ENCODE data around the gene OBSL1.

- TF ChIP-seq, protein P1, sequence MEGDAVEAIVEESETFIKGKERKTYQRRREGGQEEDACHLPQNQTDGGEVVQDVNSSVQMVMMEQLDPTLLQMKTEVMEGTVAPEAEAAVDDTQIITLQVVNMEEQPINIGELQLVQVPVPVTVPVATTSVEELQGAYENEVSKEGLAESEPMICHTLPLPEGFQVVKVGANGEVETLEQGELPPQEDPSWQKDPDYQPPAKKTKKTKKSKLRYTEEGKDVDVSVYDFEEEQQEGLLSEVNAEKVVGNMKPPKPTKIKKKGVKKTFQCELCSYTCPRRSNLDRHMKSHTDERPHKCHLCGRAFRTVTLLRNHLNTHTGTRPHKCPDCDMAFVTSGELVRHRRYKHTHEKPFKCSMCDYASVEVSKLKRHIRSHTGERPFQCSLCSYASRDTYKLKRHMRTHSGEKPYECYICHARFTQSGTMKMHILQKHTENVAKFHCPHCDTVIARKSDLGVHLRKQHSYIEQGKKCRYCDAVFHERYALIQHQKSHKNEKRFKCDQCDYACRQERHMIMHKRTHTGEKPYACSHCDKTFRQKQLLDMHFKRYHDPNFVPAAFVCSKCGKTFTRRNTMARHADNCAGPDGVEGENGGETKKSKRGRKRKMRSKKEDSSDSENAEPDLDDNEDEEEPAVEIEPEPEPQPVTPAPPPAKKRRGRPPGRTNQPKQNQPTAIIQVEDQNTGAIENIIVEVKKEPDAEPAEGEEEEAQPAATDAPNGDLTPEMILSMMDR (conservative IDR thresholded peaks at IDR 0.05 in 1 of 2, IDR thresholded peaks at IDR 0.05 in 1 of 2; ENCODE audit: extremely low read depth in 1 of 2, insufficient read depth in 1 of 2, low read depth in 1 of 2, low read length in 2 of 2), result no peak
- TF ChIP-seq EZH2 (IDR thresholded peaks at IDR 0.05; ENCODE audit: borderline replicate concordance, low read length), result no peak
Measured at GRCh38 chr2:219616550-219616949, 45.2 kb upstream of the OBSL1 start.

Data from mammary epithelial cell (primary cell).